Measurements from ENCODE around the gene CDYL2.

DNA sequence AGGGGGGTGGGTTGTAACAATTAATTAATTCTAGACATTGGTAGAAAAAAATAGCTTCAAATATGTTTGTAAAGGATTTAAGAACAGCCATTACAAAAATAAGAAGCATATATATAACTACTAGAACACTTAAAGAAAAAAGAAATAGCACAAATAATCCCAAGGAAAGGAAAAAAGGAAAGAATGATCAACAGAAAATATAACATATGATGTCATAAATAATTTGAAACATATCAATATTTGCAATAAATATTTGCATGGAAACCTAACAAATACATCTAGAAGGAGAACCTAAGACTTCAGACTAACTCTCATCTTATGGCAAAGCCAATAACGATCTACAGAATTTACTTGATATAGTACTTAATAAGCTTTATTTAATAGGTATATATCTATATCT, 28.9 kb downstream of the CDYL2 start:
- no peak for TF ChIP-seq EZH2phosphoT487 (IDR thresholded peaks at IDR 0.05; ENCODE audit: insufficient read depth, low read depth)
- no peak for TF ChIP-seq EZH2 (IDR thresholded peaks at IDR 0.05; ENCODE audit: insufficient read depth, poor library complexity, severe bottlenecking)
